ENCODE data around the gene RSF1.

DNA sequence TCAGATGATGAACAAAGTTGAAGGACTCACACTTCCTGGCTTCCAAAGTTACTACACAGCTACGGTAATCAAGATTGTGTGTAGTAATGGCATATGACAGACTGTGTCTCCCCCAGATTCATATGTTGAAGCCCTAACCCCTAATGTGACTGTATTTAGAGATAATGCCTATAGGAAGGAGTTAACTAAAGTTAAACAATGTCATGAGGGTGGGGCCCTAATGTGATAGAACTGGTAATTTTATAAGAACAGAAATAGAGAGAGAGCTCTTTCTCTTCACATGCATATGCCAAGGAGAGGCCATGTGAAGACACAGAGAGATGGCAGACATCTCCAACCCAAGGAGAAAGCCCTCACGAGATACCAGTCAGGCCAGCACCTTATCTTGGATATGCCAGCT is 8.4 kb upstream of the RSF1 start:
- TF ChIP-seq, protein P1, sequence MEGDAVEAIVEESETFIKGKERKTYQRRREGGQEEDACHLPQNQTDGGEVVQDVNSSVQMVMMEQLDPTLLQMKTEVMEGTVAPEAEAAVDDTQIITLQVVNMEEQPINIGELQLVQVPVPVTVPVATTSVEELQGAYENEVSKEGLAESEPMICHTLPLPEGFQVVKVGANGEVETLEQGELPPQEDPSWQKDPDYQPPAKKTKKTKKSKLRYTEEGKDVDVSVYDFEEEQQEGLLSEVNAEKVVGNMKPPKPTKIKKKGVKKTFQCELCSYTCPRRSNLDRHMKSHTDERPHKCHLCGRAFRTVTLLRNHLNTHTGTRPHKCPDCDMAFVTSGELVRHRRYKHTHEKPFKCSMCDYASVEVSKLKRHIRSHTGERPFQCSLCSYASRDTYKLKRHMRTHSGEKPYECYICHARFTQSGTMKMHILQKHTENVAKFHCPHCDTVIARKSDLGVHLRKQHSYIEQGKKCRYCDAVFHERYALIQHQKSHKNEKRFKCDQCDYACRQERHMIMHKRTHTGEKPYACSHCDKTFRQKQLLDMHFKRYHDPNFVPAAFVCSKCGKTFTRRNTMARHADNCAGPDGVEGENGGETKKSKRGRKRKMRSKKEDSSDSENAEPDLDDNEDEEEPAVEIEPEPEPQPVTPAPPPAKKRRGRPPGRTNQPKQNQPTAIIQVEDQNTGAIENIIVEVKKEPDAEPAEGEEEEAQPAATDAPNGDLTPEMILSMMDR (conservative IDR thresholded peaks at IDR 0.05): no peak
- TF ChIP-seq ZFX (IDR thresholded peaks at IDR 0.05): no peak

Measured in C4-2B (cell line).